Right lobe of liver (tissue), 6 donors: ENCODE results near the gene INSIG1. TPM values are rescaled to one million over a fixed set of nuclear protein-coding genes. Genes with fewer than 3 reads are reported as not detected.
A peak's percentile ranks its signal among the peaks of the same experiment; 100 is the strongest.

Source experiments
- ATAC-seq, 4 donors: fragments of 200-7000 bp; cut with Tn5 transposase; one replicate each; pipeline ENCODE4 v1.9.1; 2020; ENCODE audit warnings: mild to moderate bottlenecking in 4 of 4, moderate library complexity in 4 of 4
- DNase-seq, 3 donors: peaks; one replicate each; pipeline ENCODE4 v3.0.0-alpha.2; 2020
- H3K27ac ChIP-seq, 3 donors: fragments of 200-600 bp; one replicate each; pipeline ENCODE4 v1.8.0; 2022
- H3K27me3 ChIP-seq, 2 donors: fragments of 200-600 bp; one replicate each; pipeline ENCODE4 v1.8.0; 2022
- H3K36me3 ChIP-seq, 4 donors: fragments of 200-600 bp; sonication (generic) in 1 of 4; one replicate each; pipeline versions ENCODE4 v1.5.1 to v1.8.0; 2017 to 2022; ENCODE audit warnings: control low read depth in 1 of 4
- H3K4me1 ChIP-seq, 4 donors: fragments of 200-600 bp; sonication (generic) in 1 of 4; one replicate each; pipeline versions ENCODE4 v1.5.1 to v1.8.0; 2017 to 2022; ENCODE audit warnings: control low read depth in 1 of 4
- H3K4me3 ChIP-seq, 3 donors: fragments of 200-600 bp; one replicate each; pipeline ENCODE4 v1.8.0; 2022
- H3K9me3 ChIP-seq, 4 donors: fragments of 200-600 bp; sonication (generic) in 1 of 4; one replicate each; pipeline versions ENCODE4 v1.5.1 to v1.8.0; 2017 to 2022; ENCODE audit warnings: control low read depth in 1 of 4
- CTCF ChIP-seq, 4 donors: fragments of 200-600 bp in 3 of 4; fragments of 450-650 bp in 1 of 4; IDR thresholded peaks; one replicate each; pipeline versions ENCODE4 v1.5.1 to v1.8.0; 2016 to 2022; ENCODE audit warnings: antibody characterized with exemption in 4 of 4, mild to moderate bottlenecking in 2 of 4
- POLR2A ChIP-seq: fragments of 450-650 bp; IDR thresholded peaks from one replicate; pipeline ENCODE4 v1.6.1; 2017; ENCODE audit warnings: antibody characterized with exemption, mild to moderate bottlenecking
- WGBS: methylation state at CpG from one replicate; pipeline ENCODE4 v1.1.6; 2018; ENCODE audit warnings: low coverage, low lambda C conversion rate; ENCODE audit not compliant: insufficient coverage; ENCODE audit errors: missing lambda C conversion rate; 5-methylcytosine and 5-hydroxymethylcytosine counted together
- intact Hi-C, 2 donors: fragments of 100-400 bp; cut with DNase I; formaldehyde crosslinking; loops; one replicate each; pipeline versions ENCODE4 v1.11.2 to v1.14.1; 2022
- total RNA-seq, 6 experiments: library from RNA; depleted of rRNA in 2 of 6; stranded (reverse); fragments of >200 nt in 2 of 6; fragmentation: NEBNext Ultra II Directional in 3 of 6; extraction: Animal tissue kit (Norgen Biotek cat#: 25700) in 3 of 6; gene quantifications; one replicate each; pipeline versions ENCODE4 v1.1.0 to v1.2.4, GENCODE V29; 2016 to 2023
- donor health status: DM: no; HTN: yes; CAD: no.
- donor health status: DM: no; HTN: no; CAD: no.
- donor health status: DM: no; HTN: no; CAD: no.
- donor health status: DM: no; HTN: yes; CAD: no.
- donor health status: DM: no; HTN: yes; CAD: no.

INSIG1 gene
- total RNA-seq, 6 experiments from 2014 or later: 130 to 625 (median 205) TPM

GRCh38 chr7:155317114-155317434 is 19.4 kb downstream of the INSIG1 start:
- DNase-seq (no peak), ATAC-seq (no peak)
- H3K4me1 ChIP-seq: no peaks in the 10 kb centered on the region
- 17% methylated on average over 1 of the region's 3 CpGs for WGBS
- H3K4me3 ChIP-seq: no peak overlapping the region
- TF ChIP-seq POLR2A (no peak), CTCF (IDR thresholded peaks at IDR 0.05) (no peak)
- no peaks in the 10 kb centered on the region for H3K36me3 ChIP-seq
- H3K9me3 ChIP-seq: no peaks in the 10 kb centered on the region
- intact Hi-C loops: no loop called here
- no peaks in the 10 kb centered on the region for H3K27me3 ChIP-seq
- no peak overlapping the region for H3K27ac ChIP-seq

GRCh38 chr7:155318245-155318644 is 20.6 kb downstream of the INSIG1 start:
- no peak for TF ChIP-seq CTCF (IDR thresholded peaks at IDR 0.05)
- no peak overlapping the region for H3K27ac ChIP-seq
- H3K4me1 ChIP-seq: no peaks in the 10 kb centered on the region
- DNase-seq (no peak), ATAC-seq (no peak)
- no peaks in the 10 kb centered on the region for H3K27me3 ChIP-seq
- no peaks in the 10 kb centered on the region for H3K36me3 ChIP-seq
- intact Hi-C loops: no loop called here
- 88% methylated on average over 3 of the region's 3 CpGs for WGBS
- H3K9me3 ChIP-seq: no peaks in the 10 kb centered on the region
- H3K4me3 ChIP-seq: no peak overlapping the region

GRCh38 chr7:155322530-155322929 is 24.9 kb downstream of the INSIG1 start:
- Histone ChIP-seq H3K4me3 (no peak overlapping the region), H3K4me1 (no peaks in the 10 kb centered on the region), H3K27ac (no peak overlapping the region), H3K9me3 (no peaks in the 10 kb centered on the region), H3K27me3 (no peaks in the 10 kb centered on the region), H3K36me3 (no peaks in the 10 kb centered on the region)
- no peak for DNase-seq
- no peak for TF ChIP-seq CTCF (IDR thresholded peaks at IDR 0.05)
- WGBS: 77% methylated on average over 5 of the region's 10 CpGs
- intact Hi-C loops: no loop called here
- ATAC-seq: peak in 1 of 4 donors; percentile 35

GRCh38 chr7:155323001-155323638 is 25.4 kb downstream of the INSIG1 start:
- H3K9me3 ChIP-seq: no peaks in the 10 kb centered on the region
- H3K27me3 ChIP-seq: no peaks in the 10 kb centered on the region
- ATAC-seq (no peak), DNase-seq (no peak)
- TF ChIP-seq POLR2A (no peak), CTCF (IDR thresholded peaks at IDR 0.05) (no peak)
- H3K4me1 ChIP-seq: no peaks in the 10 kb centered on the region
- H3K27ac ChIP-seq: no peak overlapping the region
- H3K4me3 ChIP-seq: no peak overlapping the region
- intact Hi-C loops: no loop called here
- H3K36me3 ChIP-seq: no peaks in the 10 kb centered on the region
